ENCODE measurements around the gene PPP1R12A.
"Not testable (repeated sequence)": the region's sequence is repeated elsewhere in the genome, so short reads cannot be mapped to it uniquely, and the experiment has no call there.

Gene PPP1R12A

DNA sequence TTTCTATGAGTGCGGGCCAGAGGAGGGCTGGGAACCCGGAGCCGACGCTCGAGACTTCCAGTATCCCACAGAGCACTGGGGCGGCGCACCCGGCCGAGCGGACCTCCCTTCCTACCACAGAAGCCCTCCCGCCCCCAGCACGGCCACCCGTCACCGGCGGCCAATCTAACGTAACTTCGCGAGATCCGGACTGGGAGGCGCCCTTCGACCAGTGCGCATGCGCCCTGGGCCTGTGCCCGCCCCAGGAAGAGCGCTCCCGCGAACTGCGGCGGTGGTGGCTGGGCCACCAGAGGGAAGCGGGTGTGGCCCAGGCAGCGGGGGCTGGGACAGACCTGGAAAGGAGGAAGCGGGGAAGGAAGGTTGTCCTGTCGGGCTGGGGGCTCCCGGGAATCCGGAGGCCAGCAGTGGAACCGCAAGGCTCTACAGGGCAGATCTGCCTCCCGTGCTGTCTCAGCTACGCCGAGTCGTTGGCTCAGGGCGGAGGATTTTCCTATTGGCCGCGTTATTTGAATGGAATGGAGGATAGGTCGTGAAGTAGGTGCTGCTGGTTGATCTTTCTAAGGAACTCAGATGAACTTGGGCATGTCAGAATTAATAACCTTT lies at the start of gene PPP1R12A:
PPP1R12A (minus strand) TSS at position 77 of the 603 bp plus-strand sequence. CDS start 166 bp downstream, outside the sequence.
- DNase-seq: peak; percentile 96

DNA sequence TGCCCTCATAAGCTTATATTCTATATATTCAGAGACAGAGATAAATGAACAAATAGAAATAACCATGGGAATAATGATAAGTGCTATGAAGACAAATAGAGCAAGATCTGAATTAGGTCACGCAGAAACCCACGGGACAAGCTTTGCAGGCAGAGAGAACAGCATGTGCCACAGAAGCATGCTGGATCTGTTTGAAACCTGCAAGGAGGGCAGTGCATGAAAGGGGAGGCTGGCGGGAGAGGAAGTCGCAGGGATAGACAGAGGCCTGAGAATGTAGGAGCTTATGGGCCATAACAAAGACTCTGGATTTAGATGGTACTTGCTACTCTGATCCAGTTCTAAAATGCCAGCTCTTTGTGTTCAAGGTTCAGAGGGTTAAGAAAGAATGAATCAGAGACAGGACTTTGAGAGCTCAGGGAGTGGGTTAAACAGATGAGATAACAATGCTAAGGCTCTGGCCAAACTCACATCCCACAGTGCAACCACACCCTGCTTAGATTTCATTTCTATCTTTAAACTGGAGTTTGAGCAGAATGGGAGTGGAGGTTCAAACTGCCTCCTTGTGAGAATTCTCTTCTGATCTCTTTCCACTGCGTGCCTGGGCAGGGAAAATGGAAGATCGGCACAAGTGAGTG lies 49.2 kb upstream of the PPP1R12A start:
- DNase-seq: peak; percentile 61

DNA sequence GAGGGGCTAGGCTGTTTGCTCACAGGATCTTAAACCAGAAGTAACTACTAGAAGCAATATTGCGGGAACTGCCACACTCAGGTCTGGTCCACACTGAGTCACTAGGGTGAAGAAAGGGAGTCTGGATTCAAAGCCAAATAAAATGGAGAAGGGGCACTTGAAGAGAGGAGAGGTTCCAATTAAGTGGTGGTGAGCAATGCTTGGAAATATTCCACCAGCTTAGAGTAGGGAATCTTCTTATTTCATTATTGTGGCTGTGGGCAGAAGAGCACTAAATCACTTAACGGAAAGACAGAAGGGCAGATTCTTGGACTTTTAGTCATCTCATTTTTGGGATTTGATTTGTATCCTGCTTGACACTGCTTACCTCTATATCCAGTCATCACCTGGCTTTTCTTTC lies 48.6 kb upstream of the PPP1R12A start:
- peak; percentile 61 for DNase-seq

DNA sequence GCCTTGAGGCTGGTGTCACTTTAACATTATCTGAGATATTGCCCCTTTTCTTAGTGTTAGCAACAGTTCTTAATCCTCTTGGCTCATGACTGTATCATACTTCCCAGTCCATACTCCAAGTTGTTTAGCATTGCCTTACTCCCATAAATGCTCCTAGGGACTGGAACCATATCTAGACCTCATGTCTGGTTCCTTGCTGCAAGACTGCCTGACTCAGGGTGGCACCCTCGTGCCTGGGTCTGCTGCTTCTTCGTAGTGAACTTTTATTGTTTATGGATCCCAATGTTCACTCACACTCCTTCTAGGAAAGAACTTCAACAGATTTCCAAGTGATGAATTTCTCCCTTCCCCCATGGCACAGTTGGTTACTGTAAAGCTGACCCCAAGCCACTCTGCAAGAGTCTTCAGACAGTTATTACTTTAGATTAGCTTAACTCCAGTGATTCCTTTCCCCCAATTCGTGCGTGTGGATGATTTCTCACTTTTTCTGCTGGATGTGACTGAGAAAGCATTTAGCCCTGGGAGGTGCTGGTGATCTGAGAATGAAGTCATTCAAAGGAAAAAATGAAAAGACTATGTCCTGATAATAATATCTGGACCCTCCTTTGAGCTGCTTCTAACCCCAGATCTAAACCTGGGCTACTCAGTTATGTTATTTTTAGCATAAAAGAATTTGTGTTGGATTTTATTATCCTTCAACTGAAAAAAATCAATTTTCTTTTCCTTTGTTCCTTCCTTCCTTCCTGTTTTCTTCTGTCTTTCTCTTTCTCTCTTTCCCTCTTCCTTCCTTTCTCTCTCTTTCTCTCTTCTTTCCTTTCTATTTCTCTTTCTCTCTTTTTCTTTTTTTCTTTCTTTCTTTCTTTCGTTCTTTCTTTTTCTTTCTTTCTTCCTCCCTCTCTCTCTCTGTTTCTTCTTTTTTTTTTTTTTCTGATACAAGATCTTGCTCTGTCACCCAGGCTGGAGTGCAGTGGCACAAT lies 47.5 kb upstream of the PPP1R12A start:
- no peak for DNase-seq

DNA sequence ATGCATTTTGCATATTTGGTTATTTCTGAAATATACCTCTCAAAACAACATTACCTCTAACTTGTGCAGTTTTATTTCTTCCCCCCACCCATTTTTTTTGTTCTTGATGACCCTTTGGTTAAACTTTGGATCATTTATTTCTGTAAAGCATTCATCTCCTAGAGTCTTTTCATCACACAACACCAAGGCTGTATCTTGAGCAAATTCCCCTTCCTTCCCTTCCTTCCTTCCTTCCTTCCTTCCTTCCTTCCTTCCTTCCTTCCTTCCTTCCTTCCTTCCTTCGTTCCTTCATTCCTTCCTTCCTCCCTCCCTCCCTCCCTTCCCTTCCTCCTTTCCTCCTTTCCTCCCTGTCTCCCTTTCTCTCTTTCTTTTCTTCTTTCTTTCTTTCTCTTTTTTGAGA lies 43.8 kb upstream of the PPP1R12A start:
- no peak for DNase-seq

DNA sequence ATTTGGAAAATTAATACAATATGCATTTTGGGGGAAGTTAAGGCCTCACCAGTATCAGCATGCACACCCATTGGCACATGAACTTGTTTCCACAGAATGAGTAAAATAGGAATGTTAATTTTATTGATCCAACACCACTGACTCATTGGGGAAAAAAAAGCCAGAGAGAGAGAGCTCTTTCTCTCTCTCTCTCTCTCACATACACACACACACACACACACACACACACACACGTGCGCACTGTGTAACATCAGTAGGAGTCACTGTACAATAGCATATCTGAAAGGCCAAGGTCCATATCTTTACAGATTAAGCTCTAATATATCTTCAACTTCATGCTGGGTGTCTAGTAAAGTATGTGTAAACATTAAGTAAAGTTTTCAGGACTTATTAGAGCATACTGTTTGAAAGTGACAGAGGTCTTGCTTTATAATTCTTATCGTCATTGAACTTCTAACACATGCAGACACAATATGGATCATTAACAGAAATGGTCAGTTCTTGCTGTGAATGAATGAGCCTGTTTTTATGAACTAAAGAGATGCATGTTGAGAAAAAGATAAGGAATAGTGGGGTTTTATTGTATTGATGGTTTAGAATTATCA lies 43.1 kb upstream of the PPP1R12A start:
- DNase-seq: not testable (repeated sequence)

DNA sequence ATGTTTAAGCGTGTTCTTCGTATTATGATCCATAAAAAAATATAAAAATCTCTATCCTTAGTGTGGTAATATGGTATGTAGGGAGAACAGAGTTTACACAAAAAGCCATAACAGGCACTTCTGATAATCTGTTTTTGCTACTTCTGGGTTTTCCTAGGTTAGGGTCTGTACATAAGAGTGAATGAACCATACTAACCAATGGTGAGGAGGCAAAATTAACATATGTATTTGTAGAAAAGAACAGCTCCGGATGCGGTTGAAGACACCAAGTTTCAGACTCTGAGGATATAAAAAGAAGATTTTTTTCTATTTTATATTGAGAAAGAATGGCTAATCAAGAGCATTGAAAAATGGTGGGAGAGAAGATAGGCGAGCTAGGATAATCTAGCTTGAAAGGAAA lies 40.2 kb upstream of the PPP1R12A start:
- no peak for DNase-seq

DNA sequence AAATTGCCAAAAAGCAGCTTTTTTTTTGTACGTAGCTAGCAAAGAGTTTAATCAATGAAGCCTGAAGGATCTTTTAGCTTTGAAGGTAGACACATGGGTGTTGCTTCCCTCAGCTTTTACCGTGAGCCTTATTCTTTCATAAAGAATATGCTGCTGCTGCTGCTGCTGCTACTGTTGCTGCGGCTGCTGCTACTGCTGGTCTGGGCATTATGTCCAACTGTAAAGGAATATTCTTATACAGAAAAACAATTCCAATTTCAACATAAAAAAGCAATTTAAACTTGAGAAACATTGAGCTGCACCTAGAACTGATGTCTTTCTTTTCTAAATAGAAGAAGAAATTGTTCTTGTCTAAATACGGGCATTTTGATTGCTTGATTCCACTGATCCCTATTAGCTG lies 38.9 kb upstream of the PPP1R12A start:
- no peak for DNase-seq

DNA sequence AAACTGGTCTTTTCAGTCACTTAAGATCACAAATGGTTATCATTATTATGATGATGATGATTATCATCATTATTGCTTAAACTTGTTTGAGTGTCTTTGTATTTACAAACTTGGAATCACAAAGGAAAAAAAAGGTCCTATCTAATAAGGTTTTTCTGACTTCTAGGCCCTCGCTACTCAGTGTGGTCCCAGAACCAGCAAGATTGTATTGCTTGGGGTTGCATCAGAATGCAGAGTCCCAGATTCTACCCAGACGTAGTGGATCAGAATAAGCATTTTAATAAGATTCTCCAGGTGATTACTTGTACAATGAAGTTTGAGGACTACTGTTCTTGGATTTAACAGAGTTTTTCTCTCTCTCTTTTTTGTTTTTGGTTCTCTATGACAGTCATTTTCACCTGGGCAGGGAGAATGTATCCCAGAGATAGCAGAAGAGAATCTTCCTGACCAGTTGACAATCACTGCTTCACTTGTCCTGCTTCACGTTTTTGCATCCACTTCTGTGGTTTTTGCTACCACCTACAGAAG lies 29.3 kb upstream of the PPP1R12A start:
- no peak for DNase-seq

DNA sequence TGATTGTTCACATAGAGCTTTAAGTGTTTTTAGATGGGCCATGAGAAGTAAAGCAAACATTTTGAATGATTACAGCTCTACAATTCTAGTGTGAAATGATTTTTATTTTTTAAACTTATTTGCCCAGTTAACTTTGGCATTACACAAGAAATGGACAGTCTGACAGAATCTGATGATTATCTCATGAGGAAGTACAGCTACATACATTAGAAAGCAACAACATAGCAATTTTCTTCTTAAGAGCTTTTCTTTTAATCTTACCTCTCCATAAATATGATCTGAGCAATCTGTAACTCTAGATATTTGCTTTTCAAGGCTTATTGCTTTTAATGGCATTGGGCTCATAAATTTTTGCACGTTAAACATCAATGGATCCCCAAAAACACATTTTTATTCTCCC lies 26.5 kb upstream of the PPP1R12A start:
- DNase-seq: no peak

DNA sequence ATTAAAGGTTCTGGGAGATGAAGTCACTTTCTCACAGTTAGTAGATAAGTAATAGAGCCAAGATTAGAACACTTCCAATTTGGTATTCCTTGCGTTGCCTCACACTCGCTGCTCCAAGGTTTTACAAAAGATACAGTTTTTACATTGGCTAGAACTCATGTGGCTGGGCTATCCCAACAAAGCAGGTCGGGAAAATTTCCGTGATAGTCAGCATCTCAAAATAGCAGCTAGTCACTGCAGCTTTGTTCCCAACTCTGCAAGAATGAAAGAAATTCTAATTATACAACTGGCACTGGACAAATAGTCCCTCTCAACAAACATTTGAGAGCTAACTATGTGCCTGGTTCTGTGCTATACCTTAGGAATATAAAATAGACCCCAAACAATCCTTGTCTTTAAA lies 24.6 kb upstream of the PPP1R12A start:
- no peak for DNase-seq

DNA sequence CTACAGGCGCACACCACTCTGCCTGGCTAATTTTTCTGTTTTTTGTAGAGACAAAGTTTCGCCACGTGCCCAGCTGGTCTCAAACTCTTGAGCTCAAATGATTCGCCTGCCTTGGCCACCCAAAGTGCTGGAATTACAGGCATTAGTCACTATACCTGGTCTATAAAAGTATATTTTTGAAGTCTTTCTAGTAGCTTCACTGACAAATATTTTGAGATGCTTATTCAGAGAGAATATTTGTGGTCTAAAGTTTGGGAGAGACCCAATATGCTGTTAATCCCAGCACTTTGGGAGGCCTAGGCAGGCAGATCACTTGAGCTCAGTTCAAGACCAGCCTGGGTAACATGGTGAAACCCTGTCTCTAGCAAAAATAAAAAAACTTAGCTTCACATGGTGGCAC lies 22.0 kb upstream of the PPP1R12A start:
- no peak for DNase-seq

DNA sequence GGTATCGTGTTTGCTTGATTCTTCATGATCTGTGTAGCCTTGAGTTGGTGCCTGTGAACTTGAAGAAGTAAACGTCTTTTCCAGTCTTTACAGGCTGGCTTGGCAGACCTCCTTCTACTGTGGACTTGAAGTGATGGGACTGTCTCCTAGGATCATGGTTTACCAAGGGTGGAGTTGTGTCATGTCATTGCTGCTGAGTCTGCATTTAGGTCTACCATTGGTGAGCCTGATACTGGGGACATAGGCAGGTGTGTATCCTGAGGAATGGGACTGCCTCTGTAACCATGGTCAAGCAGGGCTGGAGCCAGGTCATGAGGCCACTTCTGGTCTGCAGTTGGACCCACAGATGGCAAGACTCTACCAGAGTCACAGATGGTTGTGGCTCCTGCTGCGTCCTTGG lies 20.7 kb upstream of the PPP1R12A start:
- no peak for DNase-seq

DNA sequence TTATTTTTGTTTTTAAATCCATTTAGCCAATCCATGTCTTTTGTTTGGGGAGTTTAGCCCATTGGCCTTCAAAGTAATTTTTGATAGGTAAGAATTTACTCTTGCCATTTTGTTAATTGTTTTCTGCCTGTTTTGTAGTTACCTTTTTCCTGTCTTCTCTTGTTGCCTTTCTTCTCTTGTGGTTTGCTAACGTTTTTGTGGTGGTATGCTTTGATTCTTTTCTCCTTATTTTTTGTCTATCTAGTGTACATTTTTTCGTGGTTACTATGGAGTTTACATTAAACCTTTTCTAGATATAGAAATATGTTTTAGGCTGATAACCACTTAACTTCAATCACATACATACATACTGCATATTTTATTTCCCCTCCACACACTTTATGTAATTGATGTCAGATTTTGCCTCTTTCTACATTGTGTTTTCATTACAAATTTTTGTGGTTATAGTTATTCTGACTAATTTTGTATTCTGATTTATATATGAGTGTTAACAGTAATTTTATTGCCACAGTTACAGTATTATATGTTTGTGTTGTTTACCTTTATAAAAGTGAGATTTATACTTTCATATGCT lies 19.2 kb upstream of the PPP1R12A start:
- DNase-seq: no peak

DNA sequence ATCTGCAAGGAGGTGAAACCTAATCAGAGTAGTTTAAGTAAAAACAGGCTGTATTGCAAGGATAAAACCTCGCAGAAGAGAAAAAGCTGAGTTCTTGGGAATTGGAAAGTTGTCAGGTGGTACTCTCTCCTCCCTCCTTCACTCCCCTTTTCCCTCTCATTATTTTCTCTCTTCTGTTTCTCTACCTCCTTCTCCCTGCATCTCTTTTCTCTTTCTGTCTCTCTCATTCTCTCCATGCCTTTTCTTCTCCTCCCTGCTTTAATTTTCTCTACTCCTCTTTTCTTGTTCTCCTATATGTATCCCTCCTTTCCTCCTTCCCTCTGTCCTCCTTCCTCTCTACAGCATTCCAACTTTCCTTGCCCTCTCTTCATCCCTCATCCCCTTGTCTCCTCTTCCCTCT lies 14.2 kb upstream of the PPP1R12A start:
- no peak for DNase-seq

DNA sequence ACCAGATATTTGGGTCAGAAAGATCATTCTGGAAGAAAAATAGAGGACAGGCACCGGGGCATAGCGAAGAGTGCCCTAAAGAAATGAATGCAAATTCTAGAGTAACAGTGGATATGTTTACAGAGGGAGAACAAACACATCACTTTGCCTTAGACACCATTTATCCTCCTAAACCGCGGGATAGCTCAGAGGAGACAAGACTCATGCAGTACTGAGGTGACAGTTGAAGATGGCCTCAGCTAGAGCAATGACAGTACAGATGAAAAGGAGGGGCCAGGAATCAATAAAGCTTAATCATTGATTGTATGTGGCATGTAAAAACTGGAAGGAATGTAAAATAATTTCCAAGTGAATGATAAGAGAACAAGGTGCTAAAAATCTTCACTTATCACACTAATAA lies 10.5 kb upstream of the PPP1R12A start:
- DNase-seq: no peak

DNA sequence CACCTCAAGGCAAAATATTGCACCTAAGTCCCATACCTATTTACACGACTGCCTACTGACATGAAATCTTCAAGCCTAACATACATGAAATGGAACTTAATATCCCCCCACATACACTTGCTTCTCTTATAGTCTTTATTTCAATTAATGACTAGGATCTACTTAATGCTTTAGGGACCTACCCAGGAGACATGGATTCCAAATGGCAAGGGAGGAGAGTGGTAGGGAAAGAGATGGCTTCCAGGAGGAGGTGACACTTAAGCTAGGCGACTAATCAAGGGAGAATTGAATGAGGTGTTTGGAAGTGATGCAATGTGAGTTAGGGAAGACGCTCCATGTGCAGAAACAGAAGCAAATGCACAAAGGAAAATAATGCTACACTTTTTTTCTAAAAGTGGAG lies 9.7 kb upstream of the PPP1R12A start:
- DNase-seq: no peak

DNA sequence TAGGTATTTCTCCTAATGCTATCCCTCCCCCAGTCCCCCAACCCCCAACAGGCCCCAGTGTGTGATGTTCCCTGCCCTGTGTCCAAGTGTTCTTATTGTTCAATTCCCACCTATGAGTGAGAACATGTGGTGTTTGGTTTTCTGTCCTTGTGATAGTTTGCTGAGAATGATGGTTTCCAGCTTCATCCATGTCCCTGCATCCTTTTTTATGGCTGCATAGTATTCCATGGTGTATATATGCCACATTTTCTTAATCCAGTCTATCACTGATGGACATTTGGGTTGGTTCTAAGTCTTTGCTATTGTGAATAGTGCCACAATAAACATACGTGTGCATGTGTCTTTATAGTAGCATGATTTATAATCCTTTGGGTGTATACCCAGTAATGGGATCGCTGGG lies 7.9 kb upstream of the PPP1R12A start:
- DNase-seq: not testable (repeated sequence)

DNA sequence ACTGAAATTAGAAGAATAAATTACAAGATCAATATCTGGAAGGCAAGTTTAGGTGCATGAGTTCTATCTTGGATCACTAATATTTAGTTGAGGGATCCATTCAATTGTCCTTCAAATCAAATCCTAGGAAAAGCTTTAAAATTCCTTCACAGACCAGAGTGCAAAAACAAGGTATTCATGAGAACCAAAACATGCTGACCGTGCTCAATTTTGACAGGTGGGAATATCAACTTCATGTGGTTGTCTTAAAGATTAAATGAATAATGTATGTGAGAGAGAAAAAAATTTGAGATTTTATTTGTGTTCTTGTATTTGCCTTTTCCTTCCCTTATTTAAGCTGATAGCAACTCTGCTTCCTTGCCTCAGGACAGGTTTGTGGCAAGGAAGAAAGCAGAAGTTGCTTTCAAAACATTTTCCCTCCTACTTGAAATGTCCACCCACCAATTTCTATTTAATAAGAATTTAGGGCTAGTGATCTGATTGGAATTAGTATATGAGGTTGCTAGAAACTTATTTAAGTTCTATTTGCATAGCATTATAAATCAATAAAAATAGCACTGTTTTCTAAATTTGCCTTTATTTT lies 4.9 kb upstream of the PPP1R12A start:
- DNase-seq: no peak

DNA sequence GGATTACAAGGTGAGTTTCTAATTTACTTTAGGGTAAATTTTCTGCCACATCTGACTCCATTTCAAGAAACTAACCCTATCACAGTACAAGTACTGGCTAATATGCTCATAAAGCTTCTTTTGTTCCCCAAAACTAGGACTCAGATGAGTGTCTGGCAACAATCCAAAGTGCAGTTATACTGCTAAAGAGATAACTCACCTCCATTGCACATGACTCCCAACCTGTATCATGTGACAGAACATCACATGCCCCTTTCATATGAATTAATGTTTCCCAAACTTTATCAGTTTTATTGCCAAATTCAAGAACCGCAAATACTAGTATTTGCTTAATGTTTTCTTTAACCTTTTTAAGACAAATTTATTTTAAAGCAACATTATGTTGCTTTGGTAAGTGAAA lies 3.9 kb upstream of the PPP1R12A start:
- no peak for DNase-seq

DNA sequence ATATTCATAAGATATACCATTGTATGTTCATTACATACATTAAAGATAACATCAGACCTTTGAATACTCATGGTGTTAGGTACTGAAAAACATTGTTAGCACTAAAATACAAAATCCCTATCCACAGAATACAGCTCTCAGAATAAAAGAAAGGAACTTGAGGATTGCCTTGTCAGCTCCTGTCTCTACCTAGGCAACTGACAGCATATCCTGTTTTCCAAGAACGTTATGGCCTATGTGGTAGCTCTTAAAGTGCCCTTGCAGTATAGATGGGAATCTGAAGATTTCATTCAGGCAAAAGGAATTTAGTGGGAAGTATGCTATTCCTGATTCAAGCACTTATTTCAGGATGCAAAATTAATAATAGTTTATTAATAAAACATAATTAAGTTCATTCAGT lies 1.8 kb upstream of the PPP1R12A start:
- DNase-seq: no peak

DNA sequence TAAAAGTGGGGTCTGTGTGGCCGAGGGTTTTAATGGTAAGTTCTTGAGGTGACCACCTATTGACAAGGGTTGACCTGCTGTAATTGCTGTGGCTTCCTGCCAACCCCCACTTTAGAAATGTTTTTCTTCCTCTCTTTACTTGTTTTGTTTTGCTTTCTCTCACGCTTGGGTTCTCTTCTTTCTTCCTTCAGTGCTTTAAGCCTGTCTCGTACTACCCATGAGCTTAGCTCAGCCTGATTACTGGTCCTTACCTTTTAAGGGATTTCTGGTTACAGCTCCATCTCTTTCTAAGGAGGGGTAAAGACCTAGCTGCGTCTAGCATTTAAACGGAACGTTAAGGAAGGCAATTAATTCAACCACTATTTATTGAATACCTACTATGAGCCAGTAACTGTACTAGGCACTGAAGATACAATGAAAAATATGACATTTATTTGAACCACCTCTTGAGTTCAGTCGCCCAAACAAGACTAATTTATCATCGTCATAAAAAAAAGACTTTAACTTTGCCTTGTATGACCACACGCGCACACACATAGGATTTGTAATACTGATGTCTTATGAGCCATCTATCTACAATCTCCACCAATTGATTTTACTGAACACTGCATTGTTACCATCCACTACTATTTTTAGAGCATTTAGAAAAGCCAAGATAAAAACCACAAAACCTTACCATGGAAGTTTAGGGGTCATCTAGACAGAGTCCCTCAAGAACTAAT lies 888 bp upstream of the PPP1R12A start:
- DNase-seq: peak; percentile 53
